Neural cell (in vitro differentiated cells): ENCODE measurements around the gene PHGDH. TPM values are rescaled to one million over a fixed set of nuclear protein-coding genes. Genes with fewer than 3 reads are reported as not detected.

Experiments
- H2AFZ ChIP-seq: fragments of 200-600, 300-800 bp; sonication (generic), shearing (Covaris generic); 2 replicates; pipeline ENCODE4 v1.6.0; 2014; ENCODE audit warnings: low read depth, mild to moderate bottlenecking, antibody characterized with exemption, low read length, moderate library complexity
- H3F3A ChIP-seq: fragments of 200-600 bp; shearing (Covaris generic); 2 replicates; pipeline ENCODE4 v1.6.1; 2016; ENCODE audit warnings: mild to moderate bottlenecking, moderate library complexity, mixed read lengths, antibody characterized with exemption, low read length; ENCODE audit not compliant: insufficient read depth, poor library complexity, severe bottlenecking
- H3K27ac ChIP-seq: fragments of 200-600, 300-800 bp; sonication (generic), shearing (Covaris generic); 2 replicates; pipeline ENCODE4 v1.5.1; 2014; ENCODE audit warnings: mild to moderate bottlenecking, low read length, moderate library complexity
- H3K27me3 ChIP-seq: fragments of 300-800, 200-600 bp; sonication (generic), shearing (Covaris generic); 2 replicates; pipeline ENCODE4 v1.6.0; 2014; ENCODE audit warnings: mild to moderate bottlenecking, low read depth, low read length, moderate library complexity; ENCODE audit not compliant: insufficient read depth
- H3K36me3 ChIP-seq: fragments of 300-800, 200-600 bp; sonication (generic), shearing (Covaris generic); 2 replicates; pipeline ENCODE4 v1.5.1; 2014; ENCODE audit warnings: mild to moderate bottlenecking, antibody characterized with exemption, low read length, moderate library complexity; ENCODE audit not compliant: insufficient read depth
- H3K4me2 ChIP-seq: fragments of 300-800, 200-600 bp; sonication (generic), shearing (Covaris generic); 2 replicates; pipeline ENCODE4 v1.6.0; 2014; ENCODE audit warnings: mild to moderate bottlenecking, low read length
- H3K4me3 ChIP-seq: fragments of 300-800, 200-600 bp; sonication (generic), shearing (Covaris generic); 2 replicates; pipeline ENCODE4 v1.5.1; 2014; ENCODE audit warnings: mild to moderate bottlenecking, low read length, moderate library complexity
- H3K79me2 ChIP-seq: fragments of 200-600 bp; shearing (Covaris generic); replicated peaks from 2 replicates; pipeline ENCODE4 v1.6.0; 2014; ENCODE audit warnings: mild to moderate bottlenecking, low read length, moderate library complexity; ENCODE audit not compliant: insufficient read depth
- H3K9ac ChIP-seq: fragments of 300-800, 200-600 bp; sonication (generic), shearing (Covaris generic); 2 replicates; pipeline ENCODE4 v1.6.1; 2016; ENCODE audit warnings: mild to moderate bottlenecking, low read length, mixed read lengths
- H3K9me2 ChIP-seq: fragments of 200-600 bp; shearing (Covaris generic); 2 replicates; pipeline ENCODE4 v1.6.1; 2016; ENCODE audit warnings: mild to moderate bottlenecking, low read length, mixed read lengths; ENCODE audit not compliant: insufficient read depth
- H3K9me3 ChIP-seq: fragments of 200-600, 300-800 bp; sonication (generic), shearing (Covaris generic); 2 replicates; pipeline ENCODE4 v1.6.1; 2016; ENCODE audit warnings: mild to moderate bottlenecking, mixed run types, low read length, moderate library complexity, mixed read lengths
- H4K20me1 ChIP-seq: fragments of 200-600 bp; shearing (Covaris generic); 2 replicates; pipeline ENCODE4 v1.6.1; 2016; ENCODE audit warnings: mild to moderate bottlenecking, mixed run types; ENCODE audit not compliant: insufficient read depth
- EP300 ChIP-seq: fragments of 450-650 bp; conservative IDR thresholded peaks from 2 replicates; pipeline ENCODE4 v1.6.1; 2014; ENCODE audit warnings: antibody characterized with exemption, mild to moderate bottlenecking, moderate library complexity; ENCODE audit not compliant: poor library complexity, severe bottlenecking
- EZH2 ChIP-seq: fragments of 200-600, 300-800 bp; shearing (Covaris generic), sonication (generic); IDR thresholded peaks from 2 replicates; pipeline ENCODE4 v1.6.1; 2014; ENCODE audit warnings: antibody characterized with exemption, low read length, borderline replicate concordance, mild to moderate bottlenecking; ENCODE audit not compliant: insufficient read depth, poor library complexity, severe bottlenecking
- MXI1 ChIP-seq: fragments of 450-650 bp; conservative IDR thresholded peaks from 2 replicates; pipeline ENCODE4 v1.6.1; 2014; ENCODE audit warnings: antibody characterized with exemption, mild to moderate bottlenecking; ENCODE audit not compliant: poor library complexity, severe bottlenecking
- POLR2AphosphoS5 ChIP-seq: IDR thresholded peaks from 2 replicates; pipeline ENCODE4 v1.6.1; 2012
- RAD21 ChIP-seq: fragments of 450-650 bp; conservative IDR thresholded peaks from 2 replicates; pipeline ENCODE4 v1.6.1; 2014; ENCODE audit warnings: antibody characterized with exemption, mild to moderate bottlenecking, moderate library complexity
- SMC3 ChIP-seq: fragments of 450-650 bp; conservative IDR thresholded peaks from 2 replicates; pipeline ENCODE4 v1.6.1; 2014; ENCODE audit warnings: antibody characterized with exemption, mild to moderate bottlenecking, moderate library complexity; ENCODE audit not compliant: poor library complexity
- TAF1 ChIP-seq: IDR thresholded peaks from 2 replicates; pipeline ENCODE4 v1.6.1; 2012; ENCODE audit warnings: low read depth
- polyA plus RNA-seq: library from polyadenylated mRNA; depleted of rRNA; stranded (reverse); fragments of >200 nt; gene quantifications from 2 replicates; pipeline ENCODE4 v1.2.3, GENCODE V29; 2014
- TF ChIP-seq, protein P1 (sequence below): fragments of 450-650 bp; IDR thresholded peaks from 2 replicates; pipeline ENCODE4 v1.5.1; 2014; ENCODE audit warnings: antibody characterized with exemption, mild to moderate bottlenecking, moderate library complexity; ENCODE audit not compliant: poor library complexity, severe bottlenecking
- TF ChIP-seq, protein P2 (sequence below): IDR thresholded peaks from 2 replicates; pipeline ENCODE4 v1.6.1; 2012; ENCODE audit warnings: borderline replicate concordance

The PHGDH gene
- polyA plus RNA-seq, 1 donor from 2014 or later: 11.8 TPM

DNA sequence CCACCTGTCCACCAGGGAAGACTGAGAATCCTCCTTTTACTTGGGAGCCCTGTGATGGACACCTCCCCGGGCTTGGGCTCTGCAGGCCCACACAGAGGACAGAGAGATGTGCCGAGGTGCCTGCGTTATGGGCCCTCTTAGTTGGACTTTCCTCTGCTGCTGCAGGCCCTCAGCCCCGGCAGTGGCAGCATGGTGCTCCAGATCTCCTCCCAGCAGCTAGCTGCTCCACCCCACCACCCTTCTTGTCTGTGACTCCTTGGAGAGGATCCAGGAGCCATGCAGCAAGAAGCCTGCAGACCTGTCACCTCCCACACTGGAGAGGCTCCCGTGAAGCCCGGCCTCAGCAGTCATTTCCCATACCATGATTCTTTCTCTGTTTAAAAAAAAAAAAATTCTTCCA, 27.4 kb downstream of the PHGDH start:
- no peak overlapping the region for H3K9ac ChIP-seq
- no peaks in the 10 kb centered on the region for H3K9me2 ChIP-seq
- H3K4me3 ChIP-seq: no peak overlapping the region
- no peaks in the 10 kb centered on the region for H3K79me2 ChIP-seq
- no peak overlapping the region for H3K27ac ChIP-seq
- no peak overlapping the region for H2AFZ ChIP-seq
- no peaks in the 10 kb centered on the region for H4K20me1 ChIP-seq
- TF ChIP-seq RAD21: no peak
- TF ChIP-seq EZH2: no peak
- TF ChIP-seq, protein P1, sequence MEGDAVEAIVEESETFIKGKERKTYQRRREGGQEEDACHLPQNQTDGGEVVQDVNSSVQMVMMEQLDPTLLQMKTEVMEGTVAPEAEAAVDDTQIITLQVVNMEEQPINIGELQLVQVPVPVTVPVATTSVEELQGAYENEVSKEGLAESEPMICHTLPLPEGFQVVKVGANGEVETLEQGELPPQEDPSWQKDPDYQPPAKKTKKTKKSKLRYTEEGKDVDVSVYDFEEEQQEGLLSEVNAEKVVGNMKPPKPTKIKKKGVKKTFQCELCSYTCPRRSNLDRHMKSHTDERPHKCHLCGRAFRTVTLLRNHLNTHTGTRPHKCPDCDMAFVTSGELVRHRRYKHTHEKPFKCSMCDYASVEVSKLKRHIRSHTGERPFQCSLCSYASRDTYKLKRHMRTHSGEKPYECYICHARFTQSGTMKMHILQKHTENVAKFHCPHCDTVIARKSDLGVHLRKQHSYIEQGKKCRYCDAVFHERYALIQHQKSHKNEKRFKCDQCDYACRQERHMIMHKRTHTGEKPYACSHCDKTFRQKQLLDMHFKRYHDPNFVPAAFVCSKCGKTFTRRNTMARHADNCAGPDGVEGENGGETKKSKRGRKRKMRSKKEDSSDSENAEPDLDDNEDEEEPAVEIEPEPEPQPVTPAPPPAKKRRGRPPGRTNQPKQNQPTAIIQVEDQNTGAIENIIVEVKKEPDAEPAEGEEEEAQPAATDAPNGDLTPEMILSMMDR: no peak
- TF ChIP-seq POLR2AphosphoS5: no peak
- TF ChIP-seq, protein P2, sequence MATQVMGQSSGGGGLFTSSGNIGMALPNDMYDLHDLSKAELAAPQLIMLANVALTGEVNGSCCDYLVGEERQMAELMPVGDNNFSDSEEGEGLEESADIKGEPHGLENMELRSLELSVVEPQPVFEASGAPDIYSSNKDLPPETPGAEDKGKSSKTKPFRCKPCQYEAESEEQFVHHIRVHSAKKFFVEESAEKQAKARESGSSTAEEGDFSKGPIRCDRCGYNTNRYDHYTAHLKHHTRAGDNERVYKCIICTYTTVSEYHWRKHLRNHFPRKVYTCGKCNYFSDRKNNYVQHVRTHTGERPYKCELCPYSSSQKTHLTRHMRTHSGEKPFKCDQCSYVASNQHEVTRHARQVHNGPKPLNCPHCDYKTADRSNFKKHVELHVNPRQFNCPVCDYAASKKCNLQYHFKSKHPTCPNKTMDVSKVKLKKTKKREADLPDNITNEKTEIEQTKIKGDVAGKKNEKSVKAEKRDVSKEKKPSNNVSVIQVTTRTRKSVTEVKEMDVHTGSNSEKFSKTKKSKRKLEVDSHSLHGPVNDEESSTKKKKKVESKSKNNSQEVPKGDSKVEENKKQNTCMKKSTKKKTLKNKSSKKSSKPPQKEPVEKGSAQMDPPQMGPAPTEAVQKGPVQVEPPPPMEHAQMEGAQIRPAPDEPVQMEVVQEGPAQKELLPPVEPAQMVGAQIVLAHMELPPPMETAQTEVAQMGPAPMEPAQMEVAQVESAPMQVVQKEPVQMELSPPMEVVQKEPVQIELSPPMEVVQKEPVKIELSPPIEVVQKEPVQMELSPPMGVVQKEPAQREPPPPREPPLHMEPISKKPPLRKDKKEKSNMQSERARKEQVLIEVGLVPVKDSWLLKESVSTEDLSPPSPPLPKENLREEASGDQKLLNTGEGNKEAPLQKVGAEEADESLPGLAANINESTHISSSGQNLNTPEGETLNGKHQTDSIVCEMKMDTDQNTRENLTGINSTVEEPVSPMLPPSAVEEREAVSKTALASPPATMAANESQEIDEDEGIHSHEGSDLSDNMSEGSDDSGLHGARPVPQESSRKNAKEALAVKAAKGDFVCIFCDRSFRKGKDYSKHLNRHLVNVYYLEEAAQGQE: no peak
- TF ChIP-seq TAF1: no peak
- no peak for TF ChIP-seq SMC3
- no peak for TF ChIP-seq EP300
- TF ChIP-seq MXI1: no peak
- no peaks in the 10 kb centered on the region for H3K9me3 ChIP-seq
- H3K27me3 ChIP-seq: no peaks in the 10 kb centered on the region
- H3K4me2 ChIP-seq: no peak overlapping the region
- no peaks in the 10 kb centered on the region for H3F3A ChIP-seq
- no peaks in the 10 kb centered on the region for H3K36me3 ChIP-seq

DNA sequence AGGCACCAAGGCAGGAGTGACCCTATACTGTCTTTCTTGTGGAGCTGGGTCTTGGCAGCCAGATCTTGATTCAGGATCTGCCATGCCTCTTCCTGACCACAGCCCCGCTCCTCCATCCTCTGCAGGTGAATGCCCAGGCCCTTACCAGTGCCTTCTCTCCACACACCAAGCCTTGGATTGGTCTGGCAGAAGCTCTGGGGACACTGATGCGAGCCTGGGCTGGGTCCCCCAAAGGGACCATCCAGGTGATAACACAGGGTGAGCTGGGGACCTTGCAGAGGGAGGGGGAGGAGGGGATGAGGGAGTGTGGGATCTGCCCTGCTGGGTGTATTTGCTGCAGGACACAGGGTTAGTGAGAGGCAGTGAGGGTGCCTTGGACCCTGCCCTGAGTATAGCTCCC, 28.5 kb downstream of the PHGDH start:
- Histone ChIP-seq H3K36me3 (no peaks in the 10 kb centered on the region), H3K9me2 (no peaks in the 10 kb centered on the region), H2AFZ (no peak overlapping the region), H3K27ac (no peak overlapping the region), H3F3A (no peaks in the 10 kb centered on the region), H3K9ac (no peak overlapping the region), H3K27me3 (no peaks in the 10 kb centered on the region), H3K79me2 (no peaks in the 10 kb centered on the region), H3K9me3 (no peaks in the 10 kb centered on the region), H4K20me1 (no peaks in the 10 kb centered on the region), H3K4me2 (no peak overlapping the region), H3K4me3 (no peak overlapping the region)
- no peak for TF ChIP-seq RAD21
- TF ChIP-seq EZH2: no peak
- TF ChIP-seq POLR2AphosphoS5: no peak
- no peak for TF ChIP-seq SMC3
- no peak for TF ChIP-seq MXI1
- no peak for TF ChIP-seq EP300
- TF ChIP-seq, protein P2: no peak
- TF ChIP-seq, protein P1: no peak
- TF ChIP-seq TAF1: no peak
